RWPE1 (cell line): ENCODE measurements around the gene ZBTB17.
A peak's percentile ranks its signal among the peaks of the same experiment; 100 is the strongest.
"Not testable (repeated sequence)": the region's sequence is repeated elsewhere in the genome, so short reads cannot be mapped to it uniquely, and the experiment has no call there.

ENCODE experiments used
- CTCF ChIA-PET: fragments of 350-600 bp; sonication (Branson Sonifier 250); formaldehyde crosslinking; extraction: SDS; loops from one replicate; lab custom pipeline; 2021; lab: Yijun Ruan, JAX
- POLR2A ChIA-PET: fragments of 400-600 bp; formaldehyde crosslinking; extraction: SDS; loops from one replicate; lab custom pipeline; 2020; ENCODE audit warnings: antibody characterized with exemption; ENCODE audit not compliant: low non-redundant PET; lab: Yijun Ruan, JAX
- DNase-seq: peaks from one replicate; pipeline ENCODE4 v3.0.0; 2012; ENCODE audit warnings: low spot score
- H3K27ac ChIP-seq: fragments of 450-650 bp; 2 replicates; pipeline ENCODE4 v1.5.1; 2017
- CTCF ChIP-seq: fragments of 450-650 bp; conservative IDR thresholded peaks from 2 replicates; pipeline ENCODE4 v1.5.1; 2017; ENCODE audit warnings: low read depth, mild to moderate bottlenecking

Gene ZBTB17

GRCh38 chr1:16006552-16007485 lies 30.9 kb upstream of the ZBTB17 start:
- ChIA-PET POLR2A (interaction anchor here (0.6 kb wide), 1 partner anchor 170 kb away, joined by 3 read pairs; no protein-coding TSS in a partner anchor), CTCF (interaction anchor here (0.8 to 1.7 kb wide), 4 partner anchors 10 to 66 kb away, joined by 3 to 7 read pairs (median 6); no protein-coding TSS in a partner anchor)
- TF ChIP-seq CTCF, result 0 out of 2 replicates have a peak, but pooled peaks have one; percentile 16
- DNase-seq, result peak; percentile 80
- H3K27ac ChIP-seq, result peak overlapping the region; percentile 67

GRCh38 chr1:16006010-16006409 lies 30.1 kb upstream of the ZBTB17 start:
- POLR2A ChIA-PET, result no interaction called here
- no peak for DNase-seq
- CTCF ChIA-PET, result interaction anchor here (0.8 to 1.0 kb wide), 2 partner anchors 49 to 67 kb away, joined by 3 read pairs; no protein-coding TSS in a partner anchor
- peak overlapping the region; percentile 67; the same call in 1 of the 2 replicates for H3K27ac ChIP-seq
- no peak for TF ChIP-seq CTCF

- CTCF ChIA-PET, result interaction anchor here (0.8 kb wide), 1 partner anchor 50 kb away, joined by 3 read pairs; no protein-coding TSS in a partner anchor
- POLR2A ChIA-PET, result no interaction called here
- no peak for TF ChIP-seq CTCF
- H3K27ac ChIP-seq, result no peak overlapping the region
- no peak for DNase-seq
These were observed 29.7 kb upstream of the ZBTB17 start for GRCh38 chr1:16005597-16005996.

- POLR2A ChIA-PET, H3K27ac ChIP-seq, CTCF ChIA-PET, DNase-seq: not testable (repeated sequence)
These were observed 25.4 kb upstream of the ZBTB17 start for GRCh38 chr1:16001274-16001673.

GRCh38 chr1:15998929-15999328 lies 23.0 kb upstream of the ZBTB17 start:
- no peak overlapping the region for H3K27ac ChIP-seq
- POLR2A ChIA-PET, result interaction anchor here (0.5 kb wide), 1 partner anchor 217 kb away, joined by 5 read pairs; no protein-coding TSS in a partner anchor
- no peak for TF ChIP-seq CTCF
- no peak for DNase-seq
- CTCF ChIA-PET, result no interaction called here

GRCh38 chr1:15997637-15998280 lies 21.9 kb upstream of the ZBTB17 start:
- no peak for DNase-seq
- TF ChIP-seq CTCF, result no peak
- H3K27ac ChIP-seq, result no peak overlapping the region
- POLR2A ChIA-PET, result no interaction called here
- CTCF ChIA-PET, result no interaction called here
